Uterus (tissue), 2 donors: Measurements from ENCODE around the gene TTLL3.

Experiments
- POLR2A ChIP-seq, 2 donors: fragments of 450-650 bp; IDR thresholded peaks; one replicate each; pipeline ENCODE4 v1.6.1; 2016; ENCODE audit warnings: antibody characterized with exemption in 2 of 2, mild to moderate bottlenecking in 1 of 2, moderate library complexity in 1 of 2
- TF ChIP-seq, protein P1 (sequence below), 4 experiments: fragments of 200-600 bp in 2 of 4; fragments of 450-650 bp in 2 of 4; sonication (generic) in 2 of 4; IDR thresholded peaks; one replicate each; pipeline ENCODE4 v1.5.1; 2016 to 2019; ENCODE audit warnings: antibody characterized with exemption in 4 of 4, mild to moderate bottlenecking in 2 of 4, moderate library complexity in 1 of 4

DNA sequence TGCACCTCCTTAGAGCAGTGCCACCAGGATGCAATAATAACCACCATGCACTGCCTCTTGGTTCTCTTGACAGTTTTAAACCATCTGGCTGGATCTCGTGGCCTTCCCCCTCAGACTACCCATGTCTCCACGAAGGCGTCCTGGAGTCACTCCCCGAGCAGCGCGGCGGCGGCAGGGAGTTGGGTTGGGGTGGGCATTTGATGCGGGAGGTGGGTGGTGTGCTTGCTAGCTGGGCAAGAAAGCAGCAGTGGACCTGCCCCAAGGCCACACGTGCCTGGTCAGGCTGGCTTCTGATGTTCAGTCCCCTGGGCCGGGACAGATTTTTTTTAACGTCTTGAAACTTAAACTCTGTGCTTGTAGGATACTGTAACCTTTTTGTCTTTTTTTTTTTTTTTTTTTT, 3.9 kb upstream of the TTLL3 start:
- TF ChIP-seq, protein P1, sequence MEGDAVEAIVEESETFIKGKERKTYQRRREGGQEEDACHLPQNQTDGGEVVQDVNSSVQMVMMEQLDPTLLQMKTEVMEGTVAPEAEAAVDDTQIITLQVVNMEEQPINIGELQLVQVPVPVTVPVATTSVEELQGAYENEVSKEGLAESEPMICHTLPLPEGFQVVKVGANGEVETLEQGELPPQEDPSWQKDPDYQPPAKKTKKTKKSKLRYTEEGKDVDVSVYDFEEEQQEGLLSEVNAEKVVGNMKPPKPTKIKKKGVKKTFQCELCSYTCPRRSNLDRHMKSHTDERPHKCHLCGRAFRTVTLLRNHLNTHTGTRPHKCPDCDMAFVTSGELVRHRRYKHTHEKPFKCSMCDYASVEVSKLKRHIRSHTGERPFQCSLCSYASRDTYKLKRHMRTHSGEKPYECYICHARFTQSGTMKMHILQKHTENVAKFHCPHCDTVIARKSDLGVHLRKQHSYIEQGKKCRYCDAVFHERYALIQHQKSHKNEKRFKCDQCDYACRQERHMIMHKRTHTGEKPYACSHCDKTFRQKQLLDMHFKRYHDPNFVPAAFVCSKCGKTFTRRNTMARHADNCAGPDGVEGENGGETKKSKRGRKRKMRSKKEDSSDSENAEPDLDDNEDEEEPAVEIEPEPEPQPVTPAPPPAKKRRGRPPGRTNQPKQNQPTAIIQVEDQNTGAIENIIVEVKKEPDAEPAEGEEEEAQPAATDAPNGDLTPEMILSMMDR (IDR thresholded peaks at IDR 0.05) = no peak
- TF ChIP-seq POLR2A (IDR thresholded peaks at IDR 0.05) = no peak
